HuH-7 (cell line): ENCODE results near the gene TPRA1.
"Not testable (repeated sequence)": the region's sequence is repeated elsewhere in the genome, so short reads cannot be mapped to it uniquely, and the experiment has no call there.

Experiments used
- DNase-seq: peaks from one replicate; pipeline ENCODE4 v3.0.0; 2011; ENCODE audit warnings: low spot score

TPRA1 gene

GRCh38 chr3:127536830-127537812, 53.4 kb downstream of the TPRA1 start:
- DNase-seq, result no peak

DNA sequence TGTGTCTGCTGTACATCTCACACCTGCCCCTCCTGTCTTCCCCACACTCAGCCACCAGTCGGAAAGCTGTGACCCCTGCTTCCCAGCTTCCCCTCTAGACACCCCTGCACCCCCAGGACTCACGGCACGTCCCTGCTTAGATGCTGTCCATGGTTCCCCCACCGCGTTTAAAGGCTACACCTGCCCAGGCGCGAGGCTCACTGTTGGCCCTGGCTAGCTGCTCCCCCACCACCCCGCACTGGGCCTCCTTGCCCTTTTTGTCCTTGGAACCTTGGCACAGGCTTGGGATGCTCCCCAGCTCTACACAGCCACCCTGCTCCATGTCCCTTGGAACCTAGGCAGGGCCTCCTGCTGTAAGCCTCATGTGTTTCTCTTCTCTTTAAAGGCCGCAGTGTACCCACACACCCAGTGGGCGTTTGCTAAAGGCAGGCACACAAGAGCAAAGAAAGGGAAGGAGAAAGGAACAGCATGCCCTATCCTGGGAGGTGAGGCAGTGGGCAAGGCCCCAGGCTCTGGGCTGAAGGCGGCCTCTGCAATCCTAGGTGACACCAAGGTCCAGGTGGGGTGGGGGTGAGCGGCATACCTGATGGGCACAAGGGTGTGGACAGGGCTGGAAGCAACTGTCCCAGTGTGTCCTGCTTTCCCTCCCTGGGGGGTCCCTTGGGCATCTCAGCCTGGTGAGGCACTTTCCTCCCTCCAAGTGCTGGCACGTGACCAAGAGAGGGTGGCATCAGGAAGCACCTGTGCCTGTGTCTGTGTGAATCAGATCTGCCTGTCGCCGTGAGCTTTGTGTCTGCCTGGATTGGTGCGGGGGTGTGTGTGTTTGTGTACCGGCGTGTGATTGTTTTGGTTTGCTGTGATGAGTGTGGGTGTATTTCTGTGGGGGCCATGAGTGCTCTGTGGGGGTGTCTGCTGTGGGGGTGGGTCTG, 54.4 kb downstream of the TPRA1 start:
- no peak for DNase-seq

DNA sequence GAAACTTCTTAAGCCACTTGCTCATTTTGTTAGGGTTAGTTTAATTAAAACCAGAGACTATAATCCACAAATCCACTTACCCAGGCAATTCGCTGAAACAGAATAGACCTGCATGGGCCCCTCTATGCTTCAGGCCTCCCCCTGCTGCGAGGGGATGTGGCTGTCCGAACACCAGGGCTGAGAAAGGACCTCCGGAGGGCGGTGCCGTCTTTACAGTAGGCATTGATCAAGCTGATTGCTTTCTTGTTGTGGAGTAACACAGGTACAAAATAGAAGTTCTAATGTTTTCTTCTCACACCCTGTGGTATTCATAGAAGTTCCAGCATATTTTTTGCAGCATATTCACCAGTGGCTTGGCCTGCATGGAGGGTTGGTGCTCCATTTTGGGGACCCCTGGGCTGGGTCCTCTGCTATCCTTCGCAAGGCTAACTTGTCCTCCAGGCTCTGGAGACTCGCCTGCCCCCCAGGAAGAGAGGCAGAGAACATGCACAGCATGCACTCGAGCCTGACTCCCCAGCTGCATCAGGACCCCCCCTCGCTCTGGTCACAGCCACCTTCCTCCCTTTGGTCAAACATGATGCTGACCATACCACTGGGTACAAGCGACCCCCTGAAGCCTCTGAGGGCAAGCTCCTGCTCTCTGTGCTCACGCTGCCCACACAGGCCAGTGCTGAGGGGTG, 55.3 kb downstream of the TPRA1 start:
- no peak for DNase-seq

- no peak for DNase-seq
Observed at GRCh38 chr3:127534564-127534963, 56.0 kb downstream of the TPRA1 start.

- DNase-seq, result no peak
Observed at GRCh38 chr3:127534161-127534451, 56.4 kb downstream of the TPRA1 start.

- no peak for DNase-seq
Observed at GRCh38 chr3:127532561-127533203, 57.9 kb downstream of the TPRA1 start.

DNA sequence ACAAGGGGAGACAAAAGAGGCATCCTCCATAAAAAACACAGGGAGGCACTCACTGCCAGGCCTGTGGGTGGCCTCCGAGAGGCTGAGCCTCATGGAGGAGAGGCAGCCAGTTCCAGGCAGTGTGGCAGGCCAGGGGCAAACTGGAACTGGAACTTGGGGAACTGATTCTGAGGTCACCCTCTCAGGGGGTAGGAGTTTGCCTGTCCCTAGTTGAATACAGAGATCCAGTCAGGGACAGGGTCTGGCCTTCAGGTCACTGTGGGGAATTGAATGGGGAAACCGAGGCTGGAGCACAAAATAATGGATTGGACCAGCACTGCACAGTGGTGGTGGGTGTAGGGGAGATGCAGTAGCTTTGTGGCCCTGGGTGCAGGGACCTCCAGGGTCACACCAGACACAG, 58.7 kb downstream of the TPRA1 start:
- no peak for DNase-seq

DNA sequence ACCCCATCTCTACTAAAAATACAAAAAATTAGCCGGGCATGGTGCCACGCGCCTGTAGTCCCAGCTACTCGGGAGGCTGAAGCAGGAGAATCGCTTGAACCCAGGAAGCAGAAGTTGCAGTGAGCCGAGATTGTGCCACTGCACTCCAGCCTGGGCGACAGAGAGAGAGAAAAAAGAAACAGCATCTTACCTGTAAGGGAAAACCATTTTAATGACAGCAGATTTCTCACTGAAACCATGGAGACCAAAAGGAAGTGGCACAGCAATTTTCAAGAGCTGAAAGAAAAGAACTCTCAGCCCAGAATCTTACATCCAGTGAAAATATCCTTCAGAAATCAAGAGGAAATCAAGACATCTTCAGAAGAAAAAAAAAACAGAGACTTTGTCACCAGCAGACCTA, 59.7 kb downstream of the TPRA1 start:
- DNase-seq, result not testable (repeated sequence)

- DNase-seq, result no peak
Observed at GRCh38 chr3:127529346-127530188, 61.0 kb downstream of the TPRA1 start.

- no peak for DNase-seq
Observed at GRCh38 chr3:127525373-127525772, 65.2 kb downstream of the TPRA1 start.

GRCh38 chr3:127524296-127524896, 66.1 kb downstream of the TPRA1 start:
- DNase-seq, result no peak
